GM12878 (cell line): ENCODE data around the gene PDLIM5.

Experiments
- CTCF ChIP-seq, 3 experiments: IDR thresholded peaks in 2 of 3; conservative IDR thresholded peaks in 1 of 3; 2 replicates each; pipeline ENCODE4 v1.5.1; 2011; ENCODE audit warnings: low read depth in 3 of 3, low read length in 3 of 3, mild to moderate bottlenecking in 3 of 3, control low read depth in 2 of 3, moderate library complexity in 2 of 3, inconsistent platforms in 1 of 3, mixed read lengths in 1 of 3; ENCODE audit not compliant: control insufficient read depth in 2 of 3, insufficient read depth in 1 of 3; ENCODE audit errors: extremely low read depth in 1 of 3
- EZH2 ChIP-seq: IDR thresholded peaks from 2 replicates; pipeline ENCODE4 v1.6.1; 2012; ENCODE audit warnings: low read depth, mild to moderate bottlenecking, control low read depth, inconsistent platforms, low read length, borderline replicate concordance; ENCODE audit not compliant: control insufficient read depth
- POLR2A ChIP-seq: IDR thresholded peaks from 2 replicates; pipeline ENCODE4 v1.6.1; 2011; ENCODE audit warnings: low read depth, mild to moderate bottlenecking, low read length
- SRF ChIP-seq, 2 experiments: IDR thresholded peaks; 2 replicates each; pipeline ENCODE4 v1.6.1; 2011; ENCODE audit warnings: low read depth in 2 of 2, low read length in 2 of 2, mild to moderate bottlenecking in 1 of 2, moderate library complexity in 1 of 2

DNA sequence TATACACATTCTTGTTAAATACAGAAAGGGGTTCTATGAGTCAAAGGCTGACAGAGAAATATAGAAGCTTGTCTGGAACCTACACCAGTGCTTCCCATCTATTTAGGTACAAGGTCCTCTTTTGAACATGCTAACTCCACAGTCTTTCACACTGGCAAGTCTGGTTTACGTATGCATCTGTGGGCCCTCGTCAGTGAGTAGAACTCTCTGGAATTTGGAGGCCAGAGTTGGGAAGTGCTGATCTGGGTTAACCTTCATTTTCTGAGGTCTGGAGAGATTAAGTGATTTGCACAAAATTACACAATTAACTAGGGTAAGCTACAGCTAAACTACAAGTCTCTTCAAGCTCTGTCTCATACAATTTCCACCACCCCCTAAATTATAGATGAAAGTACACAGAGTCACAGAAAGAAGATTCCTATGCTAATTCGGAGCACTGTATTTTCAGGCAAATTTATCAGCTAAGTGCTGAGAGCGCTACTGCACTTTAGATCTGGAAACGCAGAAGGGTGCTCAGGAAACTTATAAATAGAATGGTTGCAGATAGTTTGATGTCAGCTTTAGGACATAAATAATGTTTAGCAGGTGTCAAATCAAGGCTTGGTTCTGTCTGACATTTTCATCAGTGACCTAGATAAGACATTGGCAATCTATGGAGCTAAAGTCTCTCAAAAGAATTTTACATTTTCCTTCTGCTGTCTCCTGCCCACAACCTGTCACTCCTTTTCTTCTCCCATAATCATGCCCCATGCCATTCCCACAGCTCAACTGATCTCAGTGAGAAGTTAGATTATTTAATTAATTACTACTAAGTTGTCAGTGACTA lies 43.0 kb upstream of the PDLIM5 start:
- TF ChIP-seq EZH2 (no peak), SRF (IDR thresholded peaks at IDR 0.05; ENCODE audit: low read depth in 2 of 2, low read length in 2 of 2) (no peak), CTCF (IDR thresholded peaks at IDR 0.05 in 2 of 3, conservative IDR thresholded peaks at IDR 0.05 in 1 of 3; ENCODE audit: control insufficient read depth in 2 of 3, extremely low read depth in 1 of 3, insufficient read depth in 1 of 3, low read depth in 3 of 3, low read length in 3 of 3) (no peak), POLR2A (no peak)
